Endodermal cell (in vitro differentiated cells): ENCODE measurements around the gene GAS6. TPM values are rescaled to one million over a fixed set of nuclear protein-coding genes. Genes with fewer than 3 reads are reported as not detected.

Source experiments
- DNase-seq: peaks from one replicate; pipeline ENCODE4 v3.0.0-alpha.2; 2017
- H3K27ac ChIP-seq: 2 replicates; pipeline ENCODE4 v1.5.1; 2013; ENCODE audit warnings: mild to moderate bottlenecking, low read depth, low read length, moderate library complexity
- H3K27me3 ChIP-seq: 2 replicates; pipeline ENCODE4 v1.6.1; 2013; ENCODE audit warnings: mild to moderate bottlenecking, low read length, moderate library complexity; ENCODE audit not compliant: insufficient read depth, control insufficient read depth, poor library complexity, severe bottlenecking
- H3K36me3 ChIP-seq: 2 replicates; pipeline ENCODE4 v1.7.0; 2013; ENCODE audit warnings: mild to moderate bottlenecking, low read length, moderate library complexity; ENCODE audit not compliant: control insufficient read depth, insufficient read depth
- H3K4me1 ChIP-seq: one replicate; pipeline ENCODE4 v1.7.0; 2013; ENCODE audit warnings: low read length; ENCODE audit not compliant: control insufficient read depth, insufficient read depth
- H3K4me3 ChIP-seq: 2 replicates; pipeline ENCODE4 v1.5.1; 2013; ENCODE audit warnings: mild to moderate bottlenecking, low read length, moderate library complexity
- H3K9ac ChIP-seq: 2 replicates; pipeline ENCODE4 v1.6.1; 2013; ENCODE audit warnings: mild to moderate bottlenecking, low read length, moderate library complexity; ENCODE audit not compliant: poor library complexity, severe bottlenecking; ENCODE audit errors: extremely low read depth
- H3K9me3 ChIP-seq: 2 replicates; pipeline ENCODE4 v1.6.1; 2013; ENCODE audit warnings: mild to moderate bottlenecking, low read length, moderate library complexity; ENCODE audit not compliant: control insufficient read depth
- H3K27ac Mint-ChIP-seq: 2 replicates; pipeline ENCODE4 v1.8.0; 2020; ENCODE audit warnings: mixed read lengths
- H3K27me3 Mint-ChIP-seq: 2 replicates; pipeline ENCODE4 v1.8.0; 2021; ENCODE audit warnings: mild to moderate bottlenecking, mixed read lengths; ENCODE audit not compliant: insufficient read depth
- H3K36me3 Mint-ChIP-seq: 2 replicates; pipeline ENCODE4 v1.8.0; 2020; ENCODE audit warnings: low read depth, mixed read lengths
- H3K4me1 Mint-ChIP-seq: 2 replicates; pipeline ENCODE4 v1.8.0; 2020; ENCODE audit warnings: mixed read lengths
- H3K4me3 Mint-ChIP-seq: 2 replicates; pipeline ENCODE4 v1.8.0; 2020; ENCODE audit warnings: mild to moderate bottlenecking, moderate library complexity, mixed read lengths
- H3K9me3 Mint-ChIP-seq: 2 replicates; pipeline ENCODE4 v1.8.0; 2020; ENCODE audit warnings: mild to moderate bottlenecking, mixed read lengths
- CTCF ChIP-seq: fragments of 200-600 bp; sonication (generic); conservative IDR thresholded peaks from 2 replicates; pipeline ENCODE4 v1.5.0; 2021; ENCODE audit warnings: antibody characterized with exemption, mild to moderate bottlenecking
- WGBS, 2 experiments: methylation state at CpG; one replicate each; pipeline versions ENCODE4 v1.1.5 to v1.1.7; 2013; ENCODE audit warnings: missing lambda C conversion rate in 2 of 2, mixed read lengths in 1 of 2; ENCODE audit not compliant: insufficient coverage in 1 of 2, insufficient read length in 1 of 2; 5-methylcytosine and 5-hydroxymethylcytosine counted together
- total RNA-seq, 2 donors: library from RNA; stranded (reverse); fragmentation: NEBNext Ultra II Directional in 1 of 2; extraction: Animal tissue kit (Norgen Biotek cat#: 25700) in 1 of 2; gene quantifications; 2 replicates in 1 of 2; 3 replicates in 1 of 2; pipeline ENCODE4 v1.2.1, GENCODE V29; 2021

GAS6 gene
- total RNA-seq, 2 donors from 2014 or later, result 45.7 to 49.6 TPM

GRCh38 chr13:113902986-113903775 lies 39.3 kb upstream of the GAS6 start:
- H3K27ac ChIP-seq, result no peak overlapping the region
- Mint-ChIP-seq H3K4me3 (no peak overlapping the region), H3K4me1 (peaks cover 5% of the 10 kb centered on the region), H3K27me3 (no peaks in the 10 kb centered on the region), H3K36me3 (no peaks in the 10 kb centered on the region), H3K9me3 (no peaks in the 10 kb centered on the region), H3K27ac (no peak overlapping the region)
- no peak overlapping the region for H3K9ac ChIP-seq
- 91 to 93% methylated on average over 16 to 20 of the region's 20 CpGs for WGBS, 2 experiments
- H3K4me3 ChIP-seq, result no peak overlapping the region
- H3K36me3 ChIP-seq, result no peaks in the 10 kb centered on the region
- DNase-seq, result peak; percentile 25
- peaks cover 4% of the 10 kb centered on the region for H3K4me1 ChIP-seq
- H3K9me3 ChIP-seq, result no peaks in the 10 kb centered on the region
- H3K27me3 ChIP-seq, result no peaks in the 10 kb centered on the region
- no peak for TF ChIP-seq CTCF

DNA sequence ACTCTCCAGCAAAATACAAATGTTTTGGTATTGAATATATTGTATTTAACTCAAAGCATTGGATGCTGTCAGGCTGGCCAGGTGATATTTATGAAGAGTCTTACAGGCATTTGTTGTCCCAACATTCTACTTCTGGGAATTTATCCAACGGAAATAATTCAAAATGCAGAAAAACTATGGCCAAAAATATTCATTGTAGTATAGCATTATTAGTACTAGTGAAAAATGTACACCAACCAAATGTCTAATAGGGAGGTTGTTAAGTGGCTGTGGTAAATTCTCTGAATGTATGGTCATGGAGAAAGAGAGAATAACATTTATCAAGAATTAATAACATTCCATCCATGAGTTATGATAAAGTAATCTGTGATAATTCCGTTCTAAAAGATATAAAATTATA lies 38.6 kb upstream of the GAS6 start:
- no peak overlapping the region for H3K4me3 Mint-ChIP-seq
- Histone ChIP-seq H3K36me3 (no peaks in the 10 kb centered on the region), H3K4me1 (no peaks in the 10 kb centered on the region), H3K27me3 (no peaks in the 10 kb centered on the region), H3K9me3 (no peaks in the 10 kb centered on the region), H3K4me3 (no peak overlapping the region), H3K9ac (no peak overlapping the region), H3K27ac (no peak overlapping the region)
- WGBS, 2 experiments, result 100% methylated on average over 1 of the region's 2 CpGs; no CpG with 5 or more reads in 1 of the 2 experiments
- no peaks in the 10 kb centered on the region for H3K27me3 Mint-ChIP-seq
- H3K27ac Mint-ChIP-seq, result no peak overlapping the region
- no peak for TF ChIP-seq CTCF
- DNase-seq, result no peak
- H3K9me3 Mint-ChIP-seq, result no peaks in the 10 kb centered on the region
- no peaks in the 10 kb centered on the region for H3K4me1 Mint-ChIP-seq
- H3K36me3 Mint-ChIP-seq, result no peaks in the 10 kb centered on the region

- H3K27me3 ChIP-seq, result no peaks in the 10 kb centered on the region
- H3K36me3 Mint-ChIP-seq, result no peaks in the 10 kb centered on the region
- no peaks in the 10 kb centered on the region for H3K36me3 ChIP-seq
- no peaks in the 10 kb centered on the region for H3K4me1 ChIP-seq
- no peak for TF ChIP-seq CTCF
- no peaks in the 10 kb centered on the region for H3K9me3 Mint-ChIP-seq
- no peak overlapping the region for H3K4me3 ChIP-seq
- H3K9me3 ChIP-seq, result no peaks in the 10 kb centered on the region
- DNase-seq, result peak; percentile 26
- H3K27me3 Mint-ChIP-seq, result no peaks in the 10 kb centered on the region
- H3K4me1 Mint-ChIP-seq, result no peaks in the 10 kb centered on the region
- H3K9ac ChIP-seq, result no peak overlapping the region
- H3K4me3 Mint-ChIP-seq, result no peak overlapping the region
- no peak overlapping the region for H3K27ac Mint-ChIP-seq
- WGBS, 2 experiments, result 91 to 93% methylated on average over 8 to 9 of the region's 9 CpGs
- H3K27ac ChIP-seq, result no peak overlapping the region
Measured at GRCh38 chr13:113901642-113902041, 37.8 kb upstream of the GAS6 start.
